Stimulated activated naive CD8-positive, alpha-beta T cell treated with anti-CD3 and anti-CD28 coated beads, Interleukin-15, Interleukin-2, amounts not matched to agents 100 ng/mL and 50 ng/mL, for 24 hours (primary cell): Measurements from ENCODE around the gene RING1.

Experiments
- H3K27ac Mint-ChIP-seq: one replicate; pipeline ENCODE4 v1.8.0; 2021; ENCODE audit warnings: mild to moderate bottlenecking, mixed read lengths
- H3K27me3 Mint-ChIP-seq: one replicate; pipeline ENCODE4 v1.8.0; 2021; ENCODE audit warnings: mixed read lengths
- H3K36me3 Mint-ChIP-seq: one replicate; pipeline ENCODE4 v1.8.0; 2021; ENCODE audit warnings: low read depth, mixed read lengths
- H3K4me1 Mint-ChIP-seq: one replicate; pipeline ENCODE4 v1.8.0; 2021; ENCODE audit warnings: low read depth, mixed read lengths
- H3K4me3 Mint-ChIP-seq: one replicate; pipeline ENCODE4 v1.8.0; 2021; ENCODE audit warnings: mild to moderate bottlenecking, mixed read lengths
- H3K9me3 Mint-ChIP-seq: one replicate; pipeline ENCODE4 v1.8.0; 2021; ENCODE audit warnings: mixed read lengths

Gene RING1

DNA sequence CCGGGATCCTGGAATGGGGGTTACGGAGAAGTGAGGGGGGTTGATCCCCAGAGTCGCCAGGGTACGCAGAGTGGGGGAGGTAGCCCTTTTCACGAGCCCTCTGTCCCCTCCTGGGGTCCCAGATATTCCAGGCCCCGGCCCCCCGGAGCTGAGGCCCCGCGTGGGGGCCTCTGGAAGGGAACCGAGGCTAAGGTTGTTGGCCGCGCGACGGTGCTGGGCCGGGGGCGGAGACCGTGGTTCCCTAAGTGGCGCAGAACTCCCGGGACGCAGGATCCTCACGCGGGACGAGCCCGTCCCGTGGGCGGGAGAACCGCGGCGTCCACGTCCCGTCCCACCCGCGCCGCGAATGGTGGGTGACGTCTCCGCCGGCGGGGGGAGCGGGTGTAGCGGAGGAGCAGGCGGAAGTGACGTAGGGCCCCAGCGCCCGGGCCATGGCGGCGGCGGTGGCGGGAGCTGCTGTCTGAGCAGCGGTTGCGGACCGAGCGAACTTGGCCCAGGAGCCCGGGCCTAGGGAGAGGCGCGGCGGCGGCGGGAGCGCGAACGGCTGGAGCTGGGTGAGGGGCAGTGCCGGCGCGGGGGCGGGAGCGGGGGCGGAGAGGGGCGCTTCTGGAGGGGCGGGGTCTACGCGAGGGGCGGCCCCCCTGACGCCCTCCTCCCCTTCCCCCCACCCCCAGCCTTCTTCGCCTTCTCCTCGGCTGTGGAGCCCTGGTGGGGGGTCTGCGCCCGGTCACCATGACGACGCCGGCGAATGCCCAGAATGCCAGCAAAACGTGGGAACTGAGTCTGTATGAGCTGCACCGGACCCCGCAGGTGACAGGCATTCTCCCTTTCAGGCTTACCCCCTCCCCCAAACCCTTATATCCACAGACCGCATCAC is at the start of gene RING1:
Gene RING1 (plus strand): TSS at position 410 of the 877 bp plus-strand sequence. CDS start 323 bp downstream, at position 733.
- Mint-ChIP-seq H3K36me3 (peaks cover 33% of the 10 kb centered on the region), H3K27ac (peak within 1 kb of the TSS; percentile 91), H3K27me3 (no peaks in the 10 kb centered on the region), H3K4me3 (peak within 1 kb of the TSS; percentile 87), H3K4me1 (peaks cover 60% of the 10 kb centered on the region), H3K9me3 (no peaks in the 10 kb centered on the region)

DNA sequence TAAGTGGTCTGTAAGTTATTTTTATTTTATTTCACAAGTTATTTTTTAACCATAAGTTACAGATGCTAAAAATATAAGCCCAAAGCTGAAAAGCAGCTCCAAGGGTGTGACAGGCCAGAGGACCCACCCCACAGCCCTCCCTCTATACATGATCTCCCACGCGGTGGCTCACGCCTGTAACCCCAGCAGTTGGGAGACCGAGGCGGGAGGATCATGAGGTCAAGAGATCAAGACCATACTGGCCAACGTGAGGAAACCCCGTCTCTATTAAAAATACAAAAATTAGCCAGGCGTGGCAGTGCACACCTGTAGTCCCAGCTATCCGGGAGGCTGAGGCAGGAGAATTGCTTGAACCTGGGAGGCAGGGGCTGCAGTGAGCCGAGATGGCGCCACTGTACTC is 48.2 kb upstream of the RING1 start:
- peaks cover 3% of the 10 kb centered on the region for H3K27me3 Mint-ChIP-seq
- no peaks in the 10 kb centered on the region for H3K36me3 Mint-ChIP-seq
- no peak overlapping the region for H3K4me3 Mint-ChIP-seq
- H3K9me3 Mint-ChIP-seq = no peaks in the 10 kb centered on the region
- peaks cover 17% of the 10 kb centered on the region for H3K4me1 Mint-ChIP-seq
- no peak overlapping the region for H3K27ac Mint-ChIP-seq

GRCh38 chr6:33160728-33161344 is 47.5 kb upstream of the RING1 start:
- peaks cover 3% of the 10 kb centered on the region for H3K27me3 Mint-ChIP-seq
- H3K4me1 Mint-ChIP-seq = peaks cover 17% of the 10 kb centered on the region
- peak overlapping the region; percentile 79 for H3K4me3 Mint-ChIP-seq
- H3K27ac Mint-ChIP-seq = peak overlapping the region; percentile 82
- H3K36me3 Mint-ChIP-seq = no peaks in the 10 kb centered on the region
- no peaks in the 10 kb centered on the region for H3K9me3 Mint-ChIP-seq

GRCh38 chr6:33161354-33162331 is 46.7 kb upstream of the RING1 start:
- Mint-ChIP-seq H3K4me3 (peak overlapping the region; percentile 79), H3K27ac (peak overlapping the region; percentile 82), H3K36me3 (no peaks in the 10 kb centered on the region), H3K9me3 (no peaks in the 10 kb centered on the region), H3K4me1 (peaks cover 17% of the 10 kb centered on the region), H3K27me3 (peaks cover 3% of the 10 kb centered on the region)

- Mint-ChIP-seq H3K4me3 (no peak overlapping the region), H3K27ac (no peak overlapping the region), H3K36me3 (no peaks in the 10 kb centered on the region), H3K4me1 (peaks cover 17% of the 10 kb centered on the region), H3K27me3 (peaks cover 3% of the 10 kb centered on the region), H3K9me3 (no peaks in the 10 kb centered on the region)
Measured at GRCh38 chr6:33163540-33163939, 44.8 kb upstream of the RING1 start.

GRCh38 chr6:33164176-33164575 is 44.1 kb upstream of the RING1 start:
- Mint-ChIP-seq H3K4me1 (peaks cover 17% of the 10 kb centered on the region), H3K36me3 (no peaks in the 10 kb centered on the region), H3K9me3 (no peaks in the 10 kb centered on the region), H3K27ac (no peak overlapping the region), H3K27me3 (peaks cover 3% of the 10 kb centered on the region), H3K4me3 (no peak overlapping the region)

DNA sequence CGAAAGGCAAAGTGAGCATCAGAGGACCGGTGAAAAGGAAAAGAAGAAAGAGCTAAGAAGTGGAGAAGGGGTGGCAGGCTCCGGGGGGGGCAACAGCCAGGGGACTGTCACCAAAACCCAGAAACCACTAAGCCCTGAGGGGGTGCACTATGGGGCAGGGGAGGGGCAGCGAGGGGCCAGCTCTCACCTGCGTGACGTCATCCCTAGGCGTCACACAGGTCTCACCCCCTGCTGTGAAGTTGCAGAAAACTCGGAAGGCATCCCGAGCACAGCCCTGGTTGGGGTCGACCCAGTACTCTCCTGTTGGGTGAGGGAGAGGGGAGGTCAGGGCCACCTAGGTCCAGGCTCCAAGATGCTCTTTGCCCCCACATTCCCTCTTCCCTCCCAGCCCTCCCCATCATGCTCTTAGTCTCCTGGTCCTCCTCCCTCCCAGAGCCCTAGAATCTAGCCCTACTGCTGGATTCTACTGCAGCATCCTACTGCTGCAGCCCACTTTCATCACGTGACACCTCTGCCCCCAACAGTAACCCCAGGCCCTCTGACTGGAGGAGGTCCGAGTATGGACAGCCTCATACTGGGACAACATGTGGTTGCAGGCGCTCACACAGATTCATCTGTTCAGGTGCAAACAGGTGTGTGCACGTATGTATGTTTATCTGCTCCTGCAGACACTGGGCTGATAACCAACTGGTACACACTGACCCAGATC is 43.5 kb upstream of the RING1 start:
- Mint-ChIP-seq H3K27ac (no peak overlapping the region), H3K4me3 (no peak overlapping the region), H3K27me3 (peaks cover 3% of the 10 kb centered on the region), H3K9me3 (no peaks in the 10 kb centered on the region), H3K4me1 (peaks cover 17% of the 10 kb centered on the region), H3K36me3 (no peaks in the 10 kb centered on the region)

GRCh38 chr6:33165581-33166258 is 42.6 kb upstream of the RING1 start:
- Mint-ChIP-seq H3K4me1 (peaks cover 17% of the 10 kb centered on the region), H3K9me3 (no peaks in the 10 kb centered on the region), H3K27ac (no peak overlapping the region), H3K36me3 (no peaks in the 10 kb centered on the region), H3K27me3 (peaks cover 3% of the 10 kb centered on the region), H3K4me3 (no peak overlapping the region)

GRCh38 chr6:33166363-33166762 is 41.9 kb upstream of the RING1 start:
- H3K27me3 Mint-ChIP-seq = peaks cover 3% of the 10 kb centered on the region
- no peak overlapping the region for H3K27ac Mint-ChIP-seq
- no peak overlapping the region for H3K4me3 Mint-ChIP-seq
- no peaks in the 10 kb centered on the region for H3K9me3 Mint-ChIP-seq
- no peaks in the 10 kb centered on the region for H3K36me3 Mint-ChIP-seq
- peaks cover 12% of the 10 kb centered on the region for H3K4me1 Mint-ChIP-seq

GRCh38 chr6:33166811-33167210 is 41.5 kb upstream of the RING1 start:
- Mint-ChIP-seq H3K9me3 (no peaks in the 10 kb centered on the region), H3K27me3 (peaks cover 3% of the 10 kb centered on the region), H3K4me1 (peaks cover 8% of the 10 kb centered on the region), H3K36me3 (no peaks in the 10 kb centered on the region), H3K27ac (no peak overlapping the region), H3K4me3 (no peak overlapping the region)

GRCh38 chr6:33167374-33168283 is 40.7 kb upstream of the RING1 start:
- Mint-ChIP-seq H3K27ac (no peak overlapping the region), H3K4me1 (no peaks in the 10 kb centered on the region), H3K9me3 (no peaks in the 10 kb centered on the region)

GRCh38 chr6:33168284-33168601 is 40.1 kb upstream of the RING1 start:
- no peaks in the 10 kb centered on the region for H3K36me3 Mint-ChIP-seq
- H3K9me3 Mint-ChIP-seq = no peaks in the 10 kb centered on the region
- H3K27me3 Mint-ChIP-seq = peaks cover 3% of the 10 kb centered on the region
- no peaks in the 10 kb centered on the region for H3K4me1 Mint-ChIP-seq
- H3K27ac Mint-ChIP-seq = no peak overlapping the region
- no peak overlapping the region for H3K4me3 Mint-ChIP-seq

More at GRCh38 chr6:33167374-33168283, 40.7 kb upstream of the RING1 start:
- no peak overlapping the region for H3K4me3 Mint-ChIP-seq
- peaks cover 3% of the 10 kb centered on the region for H3K27me3 Mint-ChIP-seq
- H3K36me3 Mint-ChIP-seq = no peaks in the 10 kb centered on the region

GRCh38 chr6:33168639-33169038 is 39.7 kb upstream of the RING1 start:
- no peaks in the 10 kb centered on the region for H3K4me1 Mint-ChIP-seq
- H3K4me3 Mint-ChIP-seq = no peak overlapping the region
- peaks cover 3% of the 10 kb centered on the region for H3K27me3 Mint-ChIP-seq
- no peaks in the 10 kb centered on the region for H3K9me3 Mint-ChIP-seq
- no peak overlapping the region for H3K27ac Mint-ChIP-seq
- H3K36me3 Mint-ChIP-seq = no peaks in the 10 kb centered on the region
